ENCODE measurements around the gene FARS2.

GRCh38 chr6:5287966-5288297 is 26.6 kb downstream of the FARS2 start:
- TF ChIP-seq CTCF (IDR thresholded peaks at IDR 0.05; ENCODE audit: poor library complexity) (no peak), EZH2 (IDR thresholded peaks at IDR 0.05; ENCODE audit: borderline replicate concordance) (no peak), EZH2phosphoT487 (IDR thresholded peaks at IDR 0.05; ENCODE audit: low read depth, severe bottlenecking, unreplicated experiment) (no peak)

Data from hepatocyte (in vitro differentiated cells).